A673 (cell line): Measurements from ENCODE around the gene SRGAP1.

ENCODE experiments used
- CTCF ChIP-seq: fragments of 300-800, 200-600 bp; sonication (generic); conservative IDR thresholded peaks from 2 replicates; pipeline ENCODE4 v1.5.1; 2017; ENCODE audit warnings: low read depth, mild to moderate bottlenecking, antibody characterized with exemption, low read length, moderate library complexity, mixed read lengths
- EZH2 ChIP-seq: fragments of 200-600 bp; sonication (generic); IDR thresholded peaks from 2 replicates; pipeline ENCODE4 v1.6.1; 2017; ENCODE audit warnings: borderline replicate concordance, low read depth, mild to moderate bottlenecking, mixed read lengths, antibody characterized with exemption, low read length; ENCODE audit not compliant: poor library complexity, severe bottlenecking

- no peak for TF ChIP-seq CTCF
- no peak for TF ChIP-seq EZH2
These were observed 345.6 kb downstream of the SRGAP1 start for GRCh38 chr12:64190140-64190539.
